ENCODE measurements around the gene PIAS3. TPM values are rescaled to one million over a fixed set of nuclear protein-coding genes. Genes with fewer than 3 reads are reported as not detected.
A peak's percentile ranks its signal among the peaks of the same experiment; 100 is the strongest.

PIAS3 gene
- total RNA-seq, 8 experiments from 2014 or later = 8.2 to 24.9 (median 18.9) TPM

DNA sequence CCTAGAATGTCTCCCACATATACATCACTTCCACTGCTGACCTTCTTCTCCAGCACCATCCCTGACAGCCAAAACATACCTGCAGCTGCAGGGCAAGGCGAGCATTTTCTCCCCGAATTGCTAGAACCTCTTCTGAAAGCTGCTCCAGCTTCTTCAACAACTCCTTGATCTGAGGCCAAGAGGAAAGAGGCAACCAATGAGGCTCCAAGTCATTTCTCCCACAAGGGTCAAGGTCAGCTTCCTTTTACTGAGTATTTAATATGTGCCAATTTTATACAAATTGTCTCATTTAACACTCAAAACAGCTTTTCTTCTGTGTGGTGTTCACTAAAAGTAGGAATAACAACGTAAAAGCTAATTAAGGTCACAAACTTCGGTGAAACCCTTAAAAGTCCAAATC, 9.4 kb upstream of the PIAS3 start:
- Histone ChIP-seq H3K4me1 (replicated peaks in 1 of 2) (no peaks in the 10 kb centered on the region), H3K27ac (no peak overlapping the region), H3K4me3 (no peak overlapping the region)
- in situ Hi-C loops (cut with MboI; ENCODE audit: low pct_unique_long_range_greater_than_20kb in 2 of 9, low sequenced_read_pairs in 9 of 9, unreplicated experiment in 9 of 9) = loop anchor here in 1 of 9 experiments (25.0 kb wide), 1 partner anchor 106 kb away; no protein-coding TSS in a partner anchor
- ATAC-seq (replicated peaks in 6 of 8) = no peak
- 42 to 91% (median 72%) methylated on average over 2 to 4 of the region's 4 CpGs for WGBS, 10 experiments

DNA sequence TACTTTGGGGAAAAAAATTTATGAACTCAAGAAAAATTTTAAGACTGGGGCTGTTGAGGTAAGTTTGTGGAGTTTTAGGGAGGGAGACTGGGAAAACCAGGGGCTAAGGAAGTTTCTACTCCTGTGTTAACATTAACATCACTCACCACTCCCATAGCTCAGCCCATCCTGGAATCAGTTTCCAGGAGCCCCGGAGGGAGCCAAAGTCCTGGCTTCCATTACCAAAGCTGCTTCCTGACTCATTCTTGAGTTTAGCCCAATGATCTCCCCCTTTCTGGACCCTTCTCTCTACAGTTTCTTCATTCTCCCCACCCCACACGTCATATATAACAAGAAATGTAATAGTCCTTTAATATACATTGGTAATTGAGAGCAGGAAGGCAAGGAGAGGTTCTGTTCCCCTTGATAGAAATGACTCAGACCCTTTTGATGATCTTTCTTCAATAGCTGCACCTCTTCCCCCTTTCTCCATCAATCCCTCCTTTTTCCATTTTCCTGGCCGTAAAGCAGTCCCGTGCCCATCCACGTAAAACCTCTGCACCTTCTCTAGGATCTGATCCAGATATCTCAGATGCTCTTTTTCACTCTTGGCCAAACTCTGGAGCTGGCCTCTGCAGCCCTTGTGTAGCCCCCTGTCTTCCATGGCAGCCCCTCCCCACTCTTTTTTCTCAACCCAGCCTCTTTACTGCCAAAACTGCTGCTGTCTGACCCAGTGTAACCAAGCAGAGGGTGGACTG, 4.6 kb upstream of the PIAS3 start:
- ATAC-seq (replicated peaks in 6 of 8) = no peak

DNA sequence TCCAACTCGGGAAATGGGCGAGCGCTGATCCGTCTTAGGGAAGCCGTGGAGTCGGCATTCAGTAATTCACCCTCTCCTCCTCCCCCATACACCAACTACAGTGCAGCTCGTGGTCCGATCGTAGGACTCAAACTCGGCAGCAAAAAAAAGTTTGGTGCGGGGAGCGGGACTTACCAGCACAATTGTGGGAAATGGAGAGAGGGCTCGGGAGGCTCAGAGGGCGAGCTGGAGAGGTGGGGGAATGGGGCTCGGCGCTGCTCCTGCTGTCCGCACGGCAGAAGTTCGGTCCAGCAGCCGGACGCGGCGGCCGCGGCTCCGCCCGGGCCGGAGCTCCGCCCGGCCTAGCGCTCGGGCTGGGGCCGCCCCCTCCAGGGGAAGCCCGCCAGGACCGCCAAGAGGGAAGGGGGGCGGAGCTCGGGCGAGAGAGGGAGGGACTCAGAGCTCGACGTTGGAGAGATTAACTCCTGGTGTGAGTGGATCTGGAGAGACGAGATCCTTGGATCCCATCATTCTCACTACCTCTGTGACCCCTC, 676 bp upstream of the PIAS3 start:
- in situ Hi-C loops (cut with MboI; ENCODE audit: low pct_unique_long_range_greater_than_20kb in 2 of 9, low sequenced_read_pairs in 9 of 9, unreplicated experiment in 9 of 9) = loop anchor here in 1 of 9 experiments (25.0 kb wide), 1 partner anchor 97 kb away; no protein-coding TSS in a partner anchor
- peak overlapping the region; percentile 11 to 93 for H3K27ac ChIP-seq
- whole genome bisulfite sequencing, 10 experiments = 0 to 9% (median 0%) methylated on average over 1 to 32 of the region's 41 CpGs; no CpG with 5 or more reads in 3 of the 10 experiments

More for the DNA sequence above, 4.6 kb upstream of the PIAS3 start:
- H3K4me3 ChIP-seq = no peak overlapping the region
- in situ Hi-C loops (cut with MboI; ENCODE audit: low pct_unique_long_range_greater_than_20kb in 2 of 9, low sequenced_read_pairs in 9 of 9, unreplicated experiment in 9 of 9) = loop anchor here in 1 of 9 experiments (25.0 kb wide), 1 partner anchor 101 kb away; no protein-coding TSS in a partner anchor
- H3K4me1 ChIP-seq (replicated peaks in 1 of 2) = no peaks in the 10 kb centered on the region
- no peak overlapping the region for H3K27ac ChIP-seq
- WGBS, 10 experiments = 46 to 100% (median 78%) methylated on average over 1 to 5 of the region's 5 CpGs; no CpG with 5 or more reads in 2 of the 10 experiments

DNA sequence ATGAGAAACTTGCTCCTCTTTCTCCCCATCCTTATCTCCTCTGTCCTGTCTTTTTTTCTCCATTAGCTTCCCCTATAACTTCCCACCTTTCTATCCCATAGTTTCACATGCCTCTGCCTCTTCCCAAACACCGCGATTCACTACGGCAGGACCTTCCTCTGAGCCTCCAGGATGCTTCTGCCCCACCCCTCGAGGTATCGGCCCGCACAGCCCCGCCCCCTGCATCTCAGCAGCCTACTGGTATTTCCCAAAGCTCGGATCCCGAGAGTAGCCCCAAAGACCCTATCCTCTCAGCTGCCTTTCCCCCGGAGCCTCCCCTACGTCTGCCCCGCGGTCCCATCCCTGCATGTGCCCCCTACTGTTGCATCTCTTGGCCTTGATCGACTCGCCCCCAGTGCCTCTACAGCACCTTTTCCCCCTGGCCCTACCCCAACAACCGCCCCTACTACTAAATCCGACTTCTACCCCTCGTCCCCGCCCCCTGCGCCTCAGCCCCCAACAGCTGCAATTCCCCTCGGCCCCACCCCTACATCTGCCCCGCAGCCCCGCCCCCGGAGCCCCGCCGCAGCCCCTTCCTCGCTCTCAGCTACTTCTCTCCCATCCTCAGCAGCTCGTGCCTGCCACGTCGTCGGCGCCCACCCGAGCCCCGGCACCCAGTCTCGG, 512 bp downstream of the PIAS3 start:
- in situ Hi-C loops (cut with MboI; ENCODE audit: low pct_unique_long_range_greater_than_20kb in 2 of 9, low sequenced_read_pairs in 9 of 9, unreplicated experiment in 9 of 9) = loop anchor here in 1 of 9 experiments (25.0 kb wide), 1 partner anchor 96 kb away; no protein-coding TSS in a partner anchor
- ATAC-seq (replicated peaks in 6 of 8) = peak; percentile 4 to 65 (median 33)
- H3K4me1 ChIP-seq (replicated peaks in 1 of 2) = peaks cover 5 to 8% of the 10 kb centered on the region in 2 donors
- peak overlapping the region; percentile 90 to 93 for H3K27ac ChIP-seq
- peak overlapping the region; percentile 64 to 97 (median 93) for H3K4me3 ChIP-seq
- WGBS, 10 experiments = 8% methylated on average over 2 of the region's 35 CpGs; no CpG with 5 or more reads in 9 of the 10 experiments

More for the DNA sequence above, 676 bp upstream of the PIAS3 start:
- H3K4me3 ChIP-seq = peak overlapping the region; percentile 64 to 97 (median 93)
- H3K4me1 ChIP-seq (replicated peaks in 1 of 2) = peaks cover 5 to 8% of the 10 kb centered on the region in 2 donors
- ATAC-seq (replicated peaks in 6 of 8) = peak; percentile 67 to 80 (median 70)

DNA sequence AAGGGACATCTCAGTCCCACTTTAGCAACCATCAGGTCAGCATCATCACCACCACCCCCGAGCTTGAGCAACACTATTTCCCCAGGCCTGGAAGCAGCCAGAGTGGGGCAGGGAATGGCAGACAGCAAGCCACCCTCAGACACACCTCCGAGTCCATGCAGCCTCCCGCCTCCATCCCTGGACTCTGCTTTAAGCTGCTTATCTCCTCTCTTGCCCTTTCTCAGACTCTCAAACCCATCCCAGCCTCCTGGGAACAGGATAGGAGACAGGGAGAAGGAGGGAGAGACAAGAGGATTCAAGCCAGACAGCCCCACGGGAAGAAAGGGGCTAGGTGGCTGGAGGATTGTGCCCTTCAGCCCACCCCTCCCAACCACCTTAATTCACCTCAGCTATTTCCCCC, 1.7 kb downstream of the PIAS3 start:
- H3K4me3 ChIP-seq = no peak overlapping the region
- H3K27ac ChIP-seq = no peak overlapping the region
- 80 to 100% (median 91%) methylated on average over 1 to 4 of the region's 4 CpGs; no CpG with 5 or more reads in 6 of the 10 experiments for WGBS, 10 experiments
- in situ Hi-C loops (cut with MboI; ENCODE audit: low pct_unique_long_range_greater_than_20kb in 2 of 9, low sequenced_read_pairs in 9 of 9, unreplicated experiment in 9 of 9) = loop anchor here in 1 of 9 experiments (25.0 kb wide), 1 partner anchor 95 kb away; no protein-coding TSS in a partner anchor
- H3K4me1 ChIP-seq (replicated peaks in 1 of 2) = peaks cover 5 to 8% of the 10 kb centered on the region in 2 donors
- ATAC-seq (replicated peaks in 6 of 8) = no peak

DNA sequence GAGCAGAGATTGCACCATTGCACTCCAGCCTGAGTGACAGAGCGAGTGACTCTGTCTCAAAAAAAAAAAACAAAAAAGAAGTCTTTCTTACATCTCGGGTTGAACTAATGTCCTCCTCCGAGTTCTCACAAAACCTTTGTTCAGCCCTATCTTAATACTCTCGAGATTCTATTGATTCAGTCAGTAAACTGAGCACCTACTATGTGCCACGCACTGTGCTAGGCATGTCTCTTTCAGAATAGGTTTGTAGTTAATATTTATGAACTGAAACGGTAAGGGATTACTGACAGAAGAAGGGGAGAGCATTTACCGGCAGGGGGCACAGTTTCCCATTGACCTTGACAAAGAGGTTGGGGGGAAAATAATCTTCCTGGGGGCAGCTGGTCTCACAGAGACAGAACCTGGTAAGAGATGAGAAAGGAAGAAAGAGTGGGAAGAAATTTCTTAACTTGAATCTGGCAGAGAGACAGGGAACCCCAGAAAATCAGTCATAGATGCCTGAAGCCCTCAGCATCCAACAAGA, 3.4 kb downstream of the PIAS3 start:
- no peak overlapping the region for H3K4me3 ChIP-seq
- ATAC-seq (replicated peaks in 6 of 8) = no peak
- H3K27ac ChIP-seq = no peak overlapping the region
- peaks cover 5 to 8% of the 10 kb centered on the region in 2 donors for H3K4me1 ChIP-seq (replicated peaks in 1 of 2)
- WGBS, 10 experiments = 44 to 97% (median 86%) methylated on average over 2 to 7 of the region's 7 CpGs
- in situ Hi-C loops (cut with MboI; ENCODE audit: low pct_unique_long_range_greater_than_20kb in 2 of 9, low sequenced_read_pairs in 9 of 9, unreplicated experiment in 9 of 9) = loop anchor here in 1 of 9 experiments (25.0 kb wide), 1 partner anchor 93 kb away; no protein-coding TSS in a partner anchor

DNA sequence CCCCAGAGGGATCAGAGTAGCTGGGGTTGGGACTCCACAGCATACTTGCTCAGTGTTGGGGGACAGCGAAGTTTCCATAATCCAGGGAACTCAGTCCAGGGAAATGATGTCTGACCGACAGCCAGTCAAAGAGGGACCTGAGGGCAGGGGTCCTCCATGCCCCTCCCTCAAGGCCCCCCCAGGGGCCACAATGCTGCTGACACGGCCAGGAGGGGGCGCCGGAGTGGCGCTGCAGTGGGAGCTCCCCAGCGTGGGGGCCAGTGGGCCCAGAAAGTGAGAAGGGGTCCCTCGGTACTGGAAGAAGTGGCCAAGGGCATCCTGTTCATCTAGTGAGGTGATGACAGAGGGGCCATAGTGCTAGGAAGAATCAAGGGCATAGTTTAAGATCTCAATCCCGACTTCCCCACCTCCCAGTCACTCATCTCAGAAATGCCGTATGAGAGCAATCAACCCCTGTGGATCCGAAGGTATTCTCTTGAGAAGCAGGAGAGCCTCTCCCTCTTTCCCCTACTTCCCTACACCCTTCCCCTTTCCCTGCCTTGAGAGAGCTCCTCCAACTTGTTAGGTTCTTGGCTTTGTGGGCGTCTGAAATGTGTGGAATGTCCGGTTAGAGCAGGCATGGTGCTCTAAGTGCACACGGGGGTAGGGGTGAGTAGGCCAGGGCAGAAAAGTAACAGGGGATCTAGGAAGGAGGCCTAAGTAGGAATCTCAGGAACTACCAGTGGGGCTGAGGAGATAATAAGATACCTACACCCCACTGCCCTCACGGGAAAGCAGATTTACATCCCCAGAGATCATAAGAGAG, 9.3 kb downstream of the PIAS3 start:
- in situ Hi-C loops (cut with MboI; ENCODE audit: low pct_unique_long_range_greater_than_20kb in 2 of 9, low sequenced_read_pairs in 9 of 9, unreplicated experiment in 9 of 9) = loop anchor here in 1 of 9 experiments (25.0 kb wide), 1 partner anchor 87 kb away; no protein-coding TSS in a partner anchor
- H3K4me1 ChIP-seq (replicated peaks in 1 of 2) = peaks cover 2 to 9% of the 10 kb centered on the region in 2 donors
- no peak overlapping the region for H3K27ac ChIP-seq
- WGBS, 10 experiments = 71 to 100% (median 82%) methylated on average over 1 to 9 of the region's 15 CpGs; no CpG with 5 or more reads in 4 of the 10 experiments
- H3K4me3 ChIP-seq = no peak overlapping the region
- no peak for ATAC-seq (replicated peaks in 6 of 8)

DNA sequence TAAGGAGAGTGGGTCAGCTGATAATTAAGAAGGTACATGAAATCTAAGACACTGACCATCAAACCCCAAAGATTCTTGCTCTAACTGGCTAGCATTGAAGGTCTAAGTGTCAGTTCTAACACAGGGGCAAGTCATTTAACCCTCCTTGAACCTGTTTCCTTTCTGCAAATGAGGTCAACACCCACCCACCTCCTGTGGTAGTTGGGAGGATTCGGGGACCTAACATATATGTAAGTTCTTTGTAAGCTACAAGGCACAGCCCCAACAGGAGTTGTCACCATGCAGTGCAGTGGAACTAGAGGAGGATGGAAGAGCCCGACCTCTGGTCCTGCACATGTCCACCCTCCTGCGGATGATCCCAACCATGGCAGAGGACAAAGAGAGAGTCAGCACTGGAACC, 11.1 kb downstream of the PIAS3 start:
- WGBS, 10 experiments = 79 to 100% (median 96%) methylated on average over 1 to 3 of the region's 3 CpGs; no CpG with 5 or more reads in 3 of the 10 experiments
- in situ Hi-C loops (cut with MboI; ENCODE audit: low pct_unique_long_range_greater_than_20kb in 2 of 9, low sequenced_read_pairs in 9 of 9, unreplicated experiment in 9 of 9) = no loop called here
- Histone ChIP-seq H3K4me1 (replicated peaks in 1 of 2) (peaks cover 2 to 9% of the 10 kb centered on the region in 2 donors), H3K4me3 (no peak overlapping the region), H3K27ac (no peak overlapping the region)
- ATAC-seq (replicated peaks in 6 of 8) = no peak

DNA sequence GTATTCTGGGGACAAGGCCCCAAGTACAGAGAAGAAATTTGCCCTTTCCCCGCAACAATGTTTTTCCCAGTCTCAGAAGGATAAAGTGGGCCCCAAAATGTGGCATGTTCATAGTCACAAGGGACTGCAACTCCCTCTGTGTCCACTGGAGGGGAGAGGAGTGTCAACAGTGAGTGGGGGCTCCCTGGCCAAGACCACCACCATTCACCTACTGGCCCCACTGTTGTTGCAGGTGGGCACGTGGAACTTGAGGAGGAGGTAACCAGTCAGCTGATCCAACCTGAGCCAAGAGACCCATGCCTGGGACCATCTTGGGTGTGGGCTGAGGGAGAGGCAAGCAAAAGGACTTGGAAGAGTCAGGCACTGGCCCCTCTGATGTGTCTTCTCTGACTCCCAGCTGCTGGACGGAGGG, 12.7 kb downstream of the PIAS3 start:
- peak overlapping the region in 1 of 2 donors; percentile 1 for H3K27ac ChIP-seq
- peak; percentile 21 to 44 (median 30) for ATAC-seq (replicated peaks in 6 of 8)
- H3K4me1 ChIP-seq (replicated peaks in 1 of 2) = peaks cover 2 to 9% of the 10 kb centered on the region in 2 donors
- H3K4me3 ChIP-seq = peak overlapping the region; percentile 30 to 44 (median 39)
- WGBS, 10 experiments = 47 to 95% (median 71%) methylated on average over 1 to 3 of the region's 3 CpGs; no CpG with 5 or more reads in 5 of the 10 experiments
- in situ Hi-C loops (cut with MboI; ENCODE audit: low pct_unique_long_range_greater_than_20kb in 2 of 9, low sequenced_read_pairs in 9 of 9, unreplicated experiment in 9 of 9) = no loop called here

DNA sequence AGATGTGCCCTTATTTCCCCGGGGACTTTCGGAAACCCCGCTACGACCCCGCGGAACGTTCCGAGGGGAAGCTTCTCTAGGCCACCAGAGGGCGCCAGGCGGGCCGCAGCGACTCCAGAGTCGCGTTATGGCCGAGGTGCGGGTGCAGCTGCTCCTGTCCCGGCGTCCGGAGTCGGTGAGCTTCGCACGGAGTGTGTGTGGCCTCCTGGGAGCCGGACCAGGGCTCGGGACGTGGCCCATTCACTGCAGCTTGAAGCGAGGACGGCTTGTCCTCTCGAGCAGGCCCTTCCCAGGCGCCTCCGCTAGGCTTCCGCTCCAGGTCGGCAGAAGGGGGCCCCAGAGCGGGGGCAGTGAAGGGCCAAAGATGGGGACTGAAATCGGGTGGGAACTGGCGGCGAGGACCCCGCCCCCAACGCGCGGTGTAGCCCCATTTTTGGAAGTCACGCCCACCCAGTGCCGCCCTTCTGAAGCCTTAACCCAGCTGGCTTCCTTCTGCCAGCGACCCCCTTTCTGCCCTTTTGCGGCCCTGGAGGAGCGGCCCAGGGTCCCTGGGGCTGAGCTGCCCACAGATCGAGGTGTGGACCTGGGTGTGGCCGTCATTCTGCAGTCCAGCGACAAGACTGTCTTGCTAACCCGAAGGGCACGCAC, 13.2 kb downstream of the PIAS3 start, which contains the start of gene NUDT17:
Gene NUDT17, plus strand, starts transcription at position 117 of the 648 bp plus-strand sequence. Its CDS starts 11 bp downstream, at position 128.
- peak; percentile 81 to 93 (median 90) for ATAC-seq (replicated peaks in 6 of 8)
- 0 to 17% (median 5%) methylated on average over 2 to 16 of the region's 50 CpGs; no CpG with 5 or more reads in 4 of the 10 experiments for WGBS, 10 experiments
- Histone ChIP-seq H3K4me3 (peak within 1 kb of the TSS; percentile 30 to 44 (median 39)), H3K4me1 (replicated peaks in 1 of 2) (peaks cover 2 to 9% of the 10 kb centered on the region in 2 donors), H3K27ac (peak within 1 kb of the TSS in 1 of 2 donors; percentile 1)
- in situ Hi-C loops (cut with MboI; ENCODE audit: low pct_unique_long_range_greater_than_20kb in 2 of 9, low sequenced_read_pairs in 9 of 9, unreplicated experiment in 9 of 9) = no loop called here

DNA sequence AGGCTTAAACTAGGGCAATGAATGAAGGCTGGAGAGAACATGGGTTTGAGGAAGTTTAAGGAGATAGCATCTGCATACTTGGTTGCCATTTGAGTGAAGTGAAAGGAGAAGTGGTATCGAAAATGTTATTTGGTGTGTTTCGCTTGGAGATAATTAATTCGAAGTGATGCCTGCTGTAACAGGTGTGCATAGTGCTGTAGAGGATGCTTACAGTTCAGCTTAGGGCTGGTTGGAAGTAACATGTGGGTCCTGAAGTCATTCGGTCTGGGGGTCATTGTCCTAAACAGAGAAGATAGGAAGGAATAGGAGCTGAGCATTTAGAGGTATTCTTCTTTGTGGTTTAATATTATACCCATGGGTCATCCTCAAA, 13.8 kb downstream of the PIAS3 start:
- Histone ChIP-seq H3K4me3 (peak overlapping the region; percentile 30 to 44 (median 39)), H3K4me1 (replicated peaks in 1 of 2) (peaks cover 2 to 9% of the 10 kb centered on the region in 2 donors), H3K27ac (no peak overlapping the region)
- 0 to 19% (median 9%) methylated on average over 1 to 4 of the region's 4 CpGs; no CpG with 5 or more reads in 2 of the 10 experiments for WGBS, 10 experiments
- peak; percentile 30 to 61 (median 43) for ATAC-seq (replicated peaks in 6 of 8)
- in situ Hi-C loops (cut with MboI; ENCODE audit: low pct_unique_long_range_greater_than_20kb in 2 of 9, low sequenced_read_pairs in 9 of 9, unreplicated experiment in 9 of 9) = no loop called here

All from motor neuron (in vitro differentiated cells).